Common myeloid progenitor, CD34-positive (primary cell): ENCODE results near the gene KIAA0586.

Experiments
- CTCF ChIA-PET: fragments of 350-600 bp; sonication (Branson Sonifier 250); formaldehyde crosslinking; loops from one replicate; lab custom pipeline; 2021; ENCODE audit warnings: antibody characterized with exemption; lab: Charles Lee
- POLR2A ChIA-PET: fragments of 350-600 bp; sonication (Branson Sonifier 250); formaldehyde crosslinking; loops from one replicate; lab custom pipeline; 2021; ENCODE audit warnings: antibody characterized with exemption; lab: Charles Lee
- DNase-seq, 3 donors: peaks; one replicate each; pipeline versions ENCODE4 v3.0.0 to v3.0.0-alpha.2; 2013
- H3K27ac ChIP-seq, 2 experiments: 1 replicate in 1 of 2; 2 replicates in 1 of 2; pipeline ENCODE4 v1.7.0; 2013; ENCODE audit warnings: inconsistent platforms in 2 of 2, low read length in 2 of 2, mild to moderate bottlenecking in 2 of 2, low read depth in 1 of 2, moderate library complexity in 1 of 2; ENCODE audit not compliant: severe bottlenecking in 2 of 2, insufficient read depth in 1 of 2, poor library complexity in 1 of 2
- H3K27me3 ChIP-seq, 5 experiments: replicated peaks in 2 of 5; 1 replicate in 3 of 5; 2 replicates in 2 of 5; pipeline versions ENCODE4 v1.6.1 to v1.7.0; 2013; ENCODE audit warnings: low read length in 4 of 5, mild to moderate bottlenecking in 2 of 5, moderate library complexity in 2 of 5, inconsistent platforms in 1 of 5; ENCODE audit not compliant: insufficient read depth in 5 of 5, control insufficient read depth in 4 of 5
- H3K36me3 ChIP-seq, 4 experiments: 1 replicate in 2 of 4; 2 replicates in 2 of 4; pipeline versions ENCODE4 v1.6.1 to v1.7.0; 2013; ENCODE audit warnings: low read length in 3 of 4, control low read depth in 1 of 4, mild to moderate bottlenecking in 1 of 4; ENCODE audit not compliant: control insufficient read depth in 4 of 4, insufficient read depth in 4 of 4
- H3K4me1 ChIP-seq, 4 experiments: 1 replicate in 3 of 4; 2 replicates in 1 of 4; pipeline versions ENCODE4 v1.6.1 to v1.7.1; 2013; ENCODE audit warnings: low read length in 3 of 4, mild to moderate bottlenecking in 3 of 4, control low read depth in 1 of 4, inconsistent platforms in 1 of 4, moderate library complexity in 1 of 4; ENCODE audit not compliant: control insufficient read depth in 4 of 4, insufficient read depth in 4 of 4; ENCODE audit errors: control extremely low read depth in 1 of 4
- H3K4me3 ChIP-seq, 7 experiments: 1 replicate in 4 of 7; 2 replicates in 3 of 7; pipeline versions ENCODE4 v1.5.1 to v1.7.0; 2013; ENCODE audit warnings: mild to moderate bottlenecking in 7 of 7, low read length in 6 of 7, moderate library complexity in 6 of 7, inconsistent platforms in 2 of 7, low read depth in 2 of 7, control low read depth in 1 of 7; ENCODE audit not compliant: insufficient read depth in 4 of 7, control insufficient read depth in 1 of 7; ENCODE audit errors: extremely low read depth in 1 of 7
- H3K9me3 ChIP-seq, 5 experiments: 1 replicate in 4 of 5; 2 replicates in 1 of 5; pipeline versions ENCODE4 v1.6.1 to v1.7.1; 2013; ENCODE audit warnings: low read length in 4 of 5, mild to moderate bottlenecking in 2 of 5, inconsistent platforms in 1 of 5, low read depth in 1 of 5, moderate library complexity in 1 of 5; ENCODE audit not compliant: control insufficient read depth in 4 of 5, insufficient read depth in 2 of 5; ENCODE audit errors: control extremely low read depth in 1 of 5
- WGBS: methylation state at CpG from one replicate; pipeline ENCODE4 v1.1.5; 2013; ENCODE audit not compliant: insufficient coverage; 5-methylcytosine and 5-hydroxymethylcytosine counted together

KIAA0586 gene

GRCh38 chr14:58460772-58461171 is 33.3 kb downstream of the KIAA0586 start:
- CTCF ChIA-PET: no interaction called here
- H3K9me3 ChIP-seq: no peaks in the 10 kb centered on the region
- H3K27ac ChIP-seq: no peak overlapping the region
- peaks cover 18 to 53% (median 33%) of the 10 kb centered on the region in 4 experiments for H3K36me3 ChIP-seq
- no peaks in the 10 kb centered on the region for H3K27me3 ChIP-seq
- no peak for DNase-seq
- POLR2A ChIA-PET: no interaction called here
- no peaks in the 10 kb centered on the region for H3K4me1 ChIP-seq
- no peak overlapping the region for H3K4me3 ChIP-seq
- WGBS: no CpG with 5 or more reads among the region's 2 CpGs

GRCh38 chr14:58463147-58463546 is 35.6 kb downstream of the KIAA0586 start:
- POLR2A ChIA-PET: no interaction called here
- Histone ChIP-seq H3K4me3 (no peak overlapping the region), H3K36me3 (peaks cover 12 to 55% (median 32%) of the 10 kb centered on the region in 4 experiments), H3K27ac (no peak overlapping the region), H3K4me1 (no peaks in the 10 kb centered on the region), H3K27me3 (no peaks in the 10 kb centered on the region), H3K9me3 (no peaks in the 10 kb centered on the region)
- 100% methylated on average over 2 of the region's 2 CpGs for WGBS
- no peak for DNase-seq
- CTCF ChIA-PET: interaction anchor here (0.9 kb wide), 1 partner anchor 37 kb away, joined by 3 read pairs; no protein-coding TSS in a partner anchor

GRCh38 chr14:58464652-58465051 is 37.1 kb downstream of the KIAA0586 start:
- Histone ChIP-seq H3K4me1 (no peaks in the 10 kb centered on the region), H3K27ac (no peak overlapping the region), H3K9me3 (no peaks in the 10 kb centered on the region), H3K27me3 (no peaks in the 10 kb centered on the region), H3K4me3 (no peak overlapping the region), H3K36me3 (peaks cover 22 to 65% (median 38%) of the 10 kb centered on the region in 4 experiments)
- ChIA-PET POLR2A (no interaction called here), CTCF (no interaction called here)
- DNase-seq: no peak
- WGBS: 100% methylated on average over 7 of the region's 8 CpGs

GRCh38 chr14:58465421-58465820 is 37.9 kb downstream of the KIAA0586 start:
- H3K36me3 ChIP-seq: peaks cover 22 to 59% (median 38%) of the 10 kb centered on the region in 4 experiments
- no peaks in the 10 kb centered on the region for H3K9me3 ChIP-seq
- no peak overlapping the region for H3K4me3 ChIP-seq
- H3K27me3 ChIP-seq: no peaks in the 10 kb centered on the region
- H3K27ac ChIP-seq: no peak overlapping the region
- WGBS: no CpG with 5 or more reads among the region's 2 CpGs
- CTCF ChIA-PET: no interaction called here
- DNase-seq: no peak
- H3K4me1 ChIP-seq: no peaks in the 10 kb centered on the region
- POLR2A ChIA-PET: no interaction called here

GRCh38 chr14:58466459-58466858 is 38.9 kb downstream of the KIAA0586 start:
- H3K4me3 ChIP-seq: no peak overlapping the region
- H3K27me3 ChIP-seq: no peaks in the 10 kb centered on the region
- no peaks in the 10 kb centered on the region for H3K4me1 ChIP-seq
- DNase-seq: no peak
- H3K36me3 ChIP-seq: peaks cover 22 to 60% (median 38%) of the 10 kb centered on the region in 4 experiments
- H3K9me3 ChIP-seq: no peaks in the 10 kb centered on the region
- no peak overlapping the region for H3K27ac ChIP-seq
- ChIA-PET CTCF (no interaction called here), POLR2A (no interaction called here)
- WGBS: 91% methylated on average over 1 of the region's 1 CpG

- Histone ChIP-seq H3K4me1 (no peaks in the 10 kb centered on the region), H3K27me3 (no peaks in the 10 kb centered on the region), H3K27ac (no peak overlapping the region), H3K4me3 (no peak overlapping the region), H3K9me3 (no peaks in the 10 kb centered on the region), H3K36me3 (peaks cover 22 to 56% (median 36%) of the 10 kb centered on the region in 4 experiments)
- ChIA-PET CTCF (no interaction called here), POLR2A (no interaction called here)
- WGBS: no CpG with 5 or more reads among the region's 2 CpGs
- DNase-seq: no peak
Measured at GRCh38 chr14:58467575-58467974, 40.1 kb downstream of the KIAA0586 start.

GRCh38 chr14:58469309-58469708 is 41.8 kb downstream of the KIAA0586 start:
- Histone ChIP-seq H3K27me3 (no peaks in the 10 kb centered on the region), H3K9me3 (no peaks in the 10 kb centered on the region), H3K4me3 (no peak overlapping the region), H3K36me3 (peaks cover 16 to 45% (median 27%) of the 10 kb centered on the region in 4 experiments), H3K27ac (no peak overlapping the region), H3K4me1 (no peaks in the 10 kb centered on the region)
- CTCF ChIA-PET: no interaction called here
- 90% methylated on average over 3 of the region's 5 CpGs for WGBS
- no peak for DNase-seq
- POLR2A ChIA-PET: no interaction called here
